ENCODE measurements around the gene PCDHGB3. TPM values are rescaled to one million over a fixed set of nuclear protein-coding genes. Genes with fewer than 3 reads are reported as not detected.

Gene PCDHGB3
- total and polyA plus RNA-seq, 9 of the 15 experiments (the other 6 are each of a cell fraction or from before 2014, with no cell fraction given): 0.05 to 0.19 (median 0.11) TPM; not detected in 2

GRCh38 chr5:141343242-141343952 lies 26.6 kb upstream of the PCDHGB3 start, which contains the start of gene PCDHGA3:
PCDHGA3 (plus strand) TSS chr5:141343829; CDS start chr5:141344034, 205 bp downstream.
- H3K36me3 ChIP-seq (ENCODE audit: control insufficient read depth, insufficient read depth, low read length): no peaks in the 10 kb centered on the region
- intact Hi-C loops (cut with micrococcal nuclease) (loop anchor here (5.0 kb wide), 1 partner anchor 169 kb away; no protein-coding TSS in a partner anchor), in situ Hi-C loops (cut with MboI) (no loop called here)
- DNase-seq (ENCODE audit: extremely low read depth in 1 of 4, low spot score in 3 of 4): peak; percentile 48 to 67 (median 50)
- H2AFZ ChIP-seq (ENCODE audit: low read depth, low read length): peak within 1 kb of the TSS; percentile 89
- BruUV-seq (replicated peaks): no TSS peak
- peak within 1 kb of the TSS; percentile 40 for H3K4me3 ChIP-seq
- H3K4me2 ChIP-seq (ENCODE audit: insufficient read depth, low read length): peak within 1 kb of the TSS; percentile 72
- no peaks in the 10 kb centered on the region for H3K9me1 ChIP-seq (ENCODE audit: control insufficient read depth, insufficient read depth, low read length)
- ChIA-PET POLR2A (interaction anchor here (1.1 kb wide), 1 partner anchor 221 kb away, joined by 4 read pairs; no protein-coding TSS in a partner anchor), CTCF (ENCODE audit: low intra/inter-chr PET ratio) (interaction anchor here (0.7 to 2.0 kb wide), 4 partner anchors 20 to 217 kb away, joined by 3 to 4 read pairs (median 4); no protein-coding TSS in a partner anchor)
- ATAC-seq: peak; percentile 80
- peaks cover 0 to 9% of the 10 kb centered on the region in 2 experiments; a peak in 3 of 5 replicates for H3K4me1 ChIP-seq (replicated peaks in 1 of 2; ENCODE audit: control insufficient read depth in 2 of 2, insufficient read depth in 2 of 2, low read length in 2 of 2)
- peak within 1 kb of the TSS; percentile 37 to 39 for H3K9ac ChIP-seq (ENCODE audit: insufficient read depth in 1 of 2, low read depth in 2 of 2, low read length in 2 of 2)
- no peaks in the 10 kb centered on the region for H4K20me1 ChIP-seq (replicated peaks; ENCODE audit: control insufficient read depth, insufficient read depth, low read length)
- H3K27ac ChIP-seq (ENCODE audit: extremely low read depth, low read depth, low read length): no peak within 1 kb of the TSS
- peaks cover 10 to 26% of the 10 kb centered on the region in 2 experiments; a peak in 4 of 5 replicates for H3K27me3 ChIP-seq (ENCODE audit: control insufficient read depth in 2 of 2, insufficient read depth in 2 of 2, low read length in 2 of 2)
- 5% methylated on average over 9 of the region's 9 CpGs for WGBS (ENCODE audit: insufficient coverage, low coverage, missing lambda C conversion rate)
- peak; percentile 69 for FAIRE-seq
- H3K9me3 ChIP-seq (replicated peaks; ENCODE audit: control insufficient read depth, insufficient read depth, low read depth, low read length): no peaks in the 10 kb centered on the region
- H3K79me2 ChIP-seq (ENCODE audit: control insufficient read depth, insufficient read depth, low read length): no peaks in the 10 kb centered on the region
- TF ChIP-seq E2F1 (CRISPR knock-in tag; IDR thresholded peaks at IDR 0.05) (no peak), CBX5 (IDR thresholded peaks at IDR 0.05; ENCODE audit: borderline replicate concordance, low read depth) (no peak), JUNB (CRISPR knock-in tag; conservative IDR thresholded peaks at IDR 0.05) (no peak), L3MBTL2 (IDR thresholded peaks at IDR 0.05) (0 out of 2 replicates have a peak, but pooled peaks have one; percentile 10), ETV1 (tag; conservative IDR thresholded peaks at IDR 0.05; ENCODE audit: low read depth) (0 out of 2 replicates have a peak, but pooled peaks have one; percentile 11), RAD21 (CRISPR knock-in tag; conservative IDR thresholded peaks at IDR 0.05 in 1 of 2, IDR thresholded peaks at IDR 0.05 in 1 of 2) (peak; percentile 22 to 53; a peak in 3 of 4 replicates), CBX3 (IDR thresholded peaks at IDR 0.05; ENCODE audit: borderline replicate concordance in 1 of 2, low read length in 2 of 2) (0 out of 3 replicates have a peak, but pooled peaks of 1 of the 2 experiments have one; percentile 24), YY1 (IDR thresholded peaks at IDR 0.05; ENCODE audit: borderline replicate concordance in 1 of 3, control insufficient read depth in 1 of 3, extremely low read depth in 1 of 3, insufficient read depth in 3 of 3, insufficient read length in 1 of 3, insufficient replicate concordance in 2 of 3, low read depth in 1 of 3, low read length in 2 of 3) (peak in 1 of 3 experiments; percentile 73), TEAD4 (IDR thresholded peaks at IDR 0.05; ENCODE audit: low read length) (0 out of 2 replicates have a peak, but pooled peaks have one; percentile 39), TEAD4 (CRISPR knock-in tag; IDR thresholded peaks at IDR 0.05; ENCODE audit: borderline replicate concordance) (no peak), ZC3H4 (CRISPR knock-in tag; IDR thresholded peaks at IDR 0.05; ENCODE audit: borderline replicate concordance) (no peak), BCOR (IDR thresholded peaks at IDR 0.05) (no peak), CBFA2T2 (conservative IDR thresholded peaks at IDR 0.05) (no peak)

All from K562 (cell line).